T follicular helper cell (primary cell): ENCODE results near the gene DISC1.

Source experiments
- DNase-seq: peaks from one replicate; pipeline ENCODE4 v3.0.0-alpha.2; 2020; ENCODE audit warnings: low read depth

The DISC1 gene

DNA sequence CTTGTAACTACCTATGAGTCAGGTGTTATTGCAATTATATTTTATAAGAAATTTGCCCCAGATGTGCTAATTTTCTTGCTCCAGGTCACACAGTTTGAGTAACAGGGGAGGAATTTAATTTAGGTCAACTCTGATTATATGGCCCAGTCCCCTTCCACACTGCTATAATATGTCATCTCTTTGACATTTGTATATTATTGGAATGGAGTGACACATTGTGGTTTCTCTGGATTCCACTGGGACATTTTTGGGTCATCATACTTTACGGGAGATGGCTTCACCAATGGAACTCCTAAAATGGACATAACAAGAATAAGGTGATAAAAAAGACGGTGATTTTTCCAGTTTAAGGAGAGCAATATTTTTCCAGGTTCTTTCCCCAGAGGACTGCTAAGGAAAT, 191.2 kb downstream of the DISC1 start:
- DNase-seq, result no peak

DNA sequence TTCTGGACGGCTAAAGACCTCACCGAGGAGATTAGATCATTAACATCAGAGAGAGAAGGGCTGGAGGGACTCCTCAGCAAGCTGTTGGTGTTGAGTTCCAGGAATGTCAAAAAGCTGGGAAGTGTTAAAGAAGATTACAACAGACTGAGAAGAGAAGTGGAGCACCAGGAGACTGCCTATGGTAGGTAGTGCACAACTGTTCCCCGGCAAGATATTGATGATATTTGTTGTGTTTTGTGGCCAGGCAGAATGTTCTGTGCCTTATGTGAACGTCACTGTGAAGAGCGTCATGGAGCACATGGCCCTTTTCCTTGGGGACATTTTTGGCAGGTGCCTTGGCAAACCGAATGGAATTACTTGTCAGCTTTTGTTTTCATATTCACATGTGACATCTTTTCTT, 191.7 kb downstream of the DISC1 start:
- DNase-seq, result no peak

DNA sequence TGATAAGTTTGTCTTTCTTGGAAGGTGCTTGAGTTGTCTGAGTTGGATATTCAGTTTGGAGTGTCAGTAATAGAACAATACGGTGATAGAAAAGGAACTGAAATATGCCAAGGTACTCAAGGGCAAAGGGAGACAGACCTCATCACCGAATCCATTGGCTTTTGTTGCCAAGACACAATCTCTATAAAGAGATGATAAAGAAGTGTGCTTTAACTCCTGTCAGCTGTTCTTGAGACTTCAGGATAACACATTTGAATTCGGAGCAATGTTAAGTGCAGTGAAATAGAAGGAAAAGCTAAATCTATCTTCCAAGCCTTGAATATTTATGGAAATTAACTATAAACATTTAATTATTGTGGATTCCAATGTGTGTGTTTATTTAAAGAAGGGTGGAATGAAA, 194.7 kb downstream of the DISC1 start:
- DNase-seq, result no peak

DNA sequence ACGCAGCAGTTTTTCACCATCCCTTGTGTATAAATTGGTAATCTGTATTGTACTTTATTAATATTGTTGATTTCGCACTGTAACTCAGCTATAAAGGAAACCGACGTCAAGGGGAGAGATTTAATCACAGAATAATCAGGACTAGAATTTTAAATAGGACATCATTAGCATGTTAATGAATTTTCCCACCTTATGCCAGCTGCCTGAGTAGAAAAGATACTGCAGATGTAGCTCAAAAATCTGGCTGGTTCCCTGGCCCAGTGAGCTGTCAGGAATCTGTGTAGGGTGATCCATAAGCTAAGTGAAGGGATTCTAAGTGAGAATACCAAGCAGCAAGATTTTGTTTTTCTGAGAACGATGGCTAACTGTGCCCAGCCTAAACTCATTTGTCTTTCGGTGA, 195.5 kb downstream of the DISC1 start:
- no peak for DNase-seq

DNA sequence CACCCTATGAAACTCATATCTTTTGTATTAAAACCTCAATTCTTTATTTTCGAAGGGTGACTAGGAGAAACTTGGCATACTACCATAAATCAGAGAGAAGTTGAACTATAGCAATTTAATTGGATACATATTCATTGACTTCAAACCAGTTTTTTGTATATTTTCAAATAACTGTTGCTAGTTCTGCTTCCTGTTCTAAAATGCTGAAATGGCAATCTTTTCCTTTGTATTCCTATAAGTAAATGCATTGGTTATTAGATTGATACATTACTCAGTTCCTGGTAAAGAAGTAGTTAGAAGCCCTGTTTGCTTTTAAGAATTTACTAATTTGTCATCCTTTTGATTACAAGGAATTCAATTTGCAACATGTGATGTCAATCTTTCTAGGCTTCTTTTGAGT, 200.0 kb downstream of the DISC1 start:
- DNase-seq, result no peak

DNA sequence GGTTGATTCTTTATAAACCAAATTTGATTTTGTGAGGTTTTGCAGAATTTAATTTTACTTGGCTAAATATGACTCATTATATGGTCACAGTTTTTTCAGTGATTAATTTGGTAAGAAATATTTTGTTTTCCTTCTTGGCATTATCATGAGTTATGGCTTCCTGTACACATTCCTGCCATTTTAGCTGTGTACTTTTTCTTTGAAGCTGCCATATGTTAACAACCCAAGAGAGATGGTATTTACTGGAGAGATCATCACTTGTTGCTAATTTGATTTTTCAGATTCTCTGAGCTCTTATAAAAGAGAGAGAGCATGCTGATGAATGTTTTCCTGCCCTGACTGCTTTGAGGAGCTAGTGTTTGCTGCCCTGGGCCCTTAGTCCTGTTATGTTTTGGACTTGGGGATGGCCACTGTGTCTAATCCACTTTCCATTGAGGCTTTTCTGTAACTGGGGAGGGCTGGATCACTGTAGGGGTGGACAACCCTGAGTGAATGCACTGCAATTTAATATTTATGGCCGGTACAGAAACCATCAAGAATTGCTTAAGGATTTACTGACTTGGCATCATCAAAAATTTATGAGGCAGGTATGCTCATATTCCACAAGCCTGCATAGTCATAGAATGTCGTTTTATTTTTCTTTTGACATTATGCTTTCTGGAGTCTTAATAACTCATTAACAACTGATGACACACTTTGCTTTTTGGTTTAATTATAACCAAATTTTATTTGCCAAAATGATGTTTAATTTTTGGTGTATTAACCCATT, 200.9 kb downstream of the DISC1 start:
- no peak for DNase-seq

DNA sequence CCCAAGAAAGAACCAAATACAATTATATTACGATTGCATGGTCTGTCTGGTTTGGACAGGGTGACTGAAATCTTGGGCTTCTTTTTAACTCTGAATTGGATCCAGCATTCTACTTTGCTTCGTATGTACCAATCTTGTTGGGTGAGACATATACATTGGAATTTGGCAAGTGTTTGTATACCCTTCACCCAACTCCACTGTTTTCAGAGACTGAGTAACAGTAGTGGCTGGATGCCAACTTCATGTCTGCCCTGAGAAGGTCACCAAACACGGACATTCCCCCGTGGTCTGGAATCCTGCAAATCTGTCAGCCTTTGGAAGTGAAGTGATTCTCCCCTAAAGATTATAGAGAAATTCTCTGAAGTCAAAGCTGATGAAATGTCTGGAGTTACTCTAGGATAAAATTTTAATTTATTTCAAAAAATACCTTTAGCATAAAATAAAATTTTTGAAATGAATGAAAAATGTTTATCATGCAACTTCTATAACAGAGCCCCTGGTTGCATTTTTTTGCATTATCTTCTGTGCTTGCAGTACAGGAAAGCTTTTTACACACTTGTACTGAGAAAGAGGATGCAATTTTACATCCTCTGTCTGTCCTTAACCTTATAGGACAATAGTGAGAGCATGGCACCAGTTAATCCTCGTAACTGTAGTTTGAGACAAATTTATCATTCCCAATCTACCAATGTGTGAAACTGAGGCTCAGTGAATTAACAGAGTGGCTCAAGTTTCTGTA, 201.8 kb downstream of the DISC1 start:
- no peak for DNase-seq

DNA sequence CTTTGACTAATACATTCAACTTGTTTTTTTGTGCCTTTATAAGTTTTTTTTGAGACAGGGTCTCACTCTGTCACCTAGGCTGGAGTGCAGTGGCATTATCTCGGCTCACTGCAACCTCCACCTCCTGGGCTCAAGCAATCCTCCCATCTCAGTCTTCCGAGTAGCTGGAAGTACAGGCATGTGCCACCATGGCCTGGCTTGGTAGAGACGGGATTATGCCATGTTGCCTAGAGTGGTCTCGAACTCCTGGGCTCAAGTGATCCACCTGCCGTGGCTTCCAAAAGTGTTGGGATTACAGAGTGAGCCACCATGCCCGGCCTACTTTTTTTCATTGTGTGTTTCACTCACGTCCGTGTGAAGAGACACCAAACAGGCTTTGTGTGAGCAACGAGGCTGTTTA, 202.7 kb downstream of the DISC1 start:
- DNase-seq, result no peak

DNA sequence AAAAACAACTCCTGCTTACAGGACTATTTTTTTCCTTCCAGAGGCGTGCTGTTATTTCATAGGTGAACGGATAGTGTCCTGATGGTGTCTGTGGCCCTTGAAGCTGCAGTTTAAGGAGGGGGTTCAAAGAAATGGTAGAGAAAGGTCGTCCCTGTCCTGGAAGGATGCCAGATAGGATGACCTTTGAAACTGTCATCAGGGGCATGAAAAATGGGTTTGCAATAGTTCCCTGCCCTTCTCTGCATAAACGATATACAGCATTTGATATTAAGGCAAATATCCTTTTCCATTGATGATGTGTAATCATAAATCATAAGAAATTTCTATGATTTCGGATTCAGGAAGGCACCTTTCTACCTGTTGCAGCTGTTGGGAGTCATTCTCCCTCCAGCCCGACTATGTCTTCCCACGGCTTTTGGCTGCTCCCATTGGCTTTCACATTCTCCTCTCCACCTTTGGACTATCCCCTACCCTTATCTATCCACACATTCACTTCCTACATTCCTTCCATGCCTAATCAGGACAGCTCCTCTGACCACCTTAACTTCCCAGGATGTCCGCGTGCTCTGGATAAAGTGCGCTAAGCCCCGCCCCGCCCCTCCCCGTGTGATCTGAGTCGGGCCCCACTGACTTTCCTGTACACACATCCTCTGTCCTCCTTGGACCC, 209.8 kb downstream of the DISC1 start:
- no peak for DNase-seq

DNA sequence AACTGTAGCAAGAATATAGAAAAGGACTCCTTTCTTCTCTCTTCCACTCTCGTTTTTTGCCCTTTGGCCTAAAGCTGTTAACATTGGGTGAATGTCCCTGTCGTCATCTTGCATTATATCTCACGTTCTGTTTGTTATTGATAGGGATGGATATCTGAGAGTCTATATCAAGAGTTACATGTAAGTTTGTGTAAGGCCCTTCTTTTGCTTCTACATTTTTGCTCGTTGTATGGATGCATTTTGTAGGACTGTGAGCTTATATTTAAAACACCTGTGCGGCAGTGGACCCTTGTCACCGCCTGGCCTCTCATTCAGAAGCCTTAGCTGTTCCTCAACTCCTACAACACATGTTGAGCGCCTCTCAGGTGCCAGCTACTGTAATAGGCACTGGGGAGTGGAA, 211.9 kb downstream of the DISC1 start:
- no peak for DNase-seq

DNA sequence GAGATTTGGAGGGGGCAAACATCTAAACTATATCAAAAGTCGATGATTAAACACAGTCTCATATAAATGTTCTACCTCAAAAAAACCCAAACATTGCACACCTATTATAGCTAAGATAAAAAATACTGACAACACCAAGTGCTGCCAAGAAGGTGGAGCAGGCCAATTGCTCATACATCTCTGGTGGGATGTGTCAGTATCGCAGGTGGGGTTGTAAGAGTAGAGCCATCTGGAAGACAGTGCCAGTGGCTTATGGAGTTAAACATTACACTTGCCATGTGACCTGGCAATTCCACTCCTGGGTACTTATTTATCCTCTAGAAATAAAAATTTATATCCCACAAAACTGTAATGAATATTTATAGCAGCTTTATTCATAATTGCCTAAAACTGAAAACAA, 213.4 kb downstream of the DISC1 start:
- DNase-seq, result no peak

DNA sequence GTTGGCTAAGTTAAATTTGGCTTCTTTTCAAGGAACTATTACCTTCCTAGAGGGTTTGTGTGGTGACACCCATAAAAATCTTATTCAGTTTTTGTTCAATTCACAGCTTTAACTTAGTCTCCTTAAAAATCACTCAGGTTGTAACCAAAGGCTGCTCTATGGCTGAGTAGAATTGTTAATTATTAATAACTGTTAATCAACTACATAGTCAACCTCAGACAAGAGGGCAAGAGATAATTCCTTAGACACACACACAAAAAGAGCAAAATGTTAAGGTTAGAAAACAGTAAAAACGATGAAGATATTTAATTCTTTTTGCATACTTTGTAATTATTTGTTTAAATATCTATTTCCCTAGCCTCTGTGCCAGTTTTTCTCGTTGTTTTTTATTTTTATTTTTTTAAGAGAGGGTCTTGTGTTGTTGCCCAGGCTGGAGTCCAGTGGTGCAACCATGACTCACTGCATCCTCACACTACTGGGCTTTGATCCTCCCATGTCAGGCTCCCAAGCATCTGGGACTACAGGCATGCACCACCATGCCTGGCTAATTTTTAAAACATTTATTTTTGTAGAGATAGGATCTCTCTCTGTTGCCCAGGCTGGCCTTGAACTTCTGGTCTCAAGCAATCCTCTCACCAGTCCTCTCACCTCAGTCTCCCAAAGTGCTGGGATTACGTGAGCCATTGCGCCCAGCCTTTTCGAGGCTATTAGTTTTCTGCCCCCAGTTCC, 215.2 kb downstream of the DISC1 start:
- no peak for DNase-seq

DNA sequence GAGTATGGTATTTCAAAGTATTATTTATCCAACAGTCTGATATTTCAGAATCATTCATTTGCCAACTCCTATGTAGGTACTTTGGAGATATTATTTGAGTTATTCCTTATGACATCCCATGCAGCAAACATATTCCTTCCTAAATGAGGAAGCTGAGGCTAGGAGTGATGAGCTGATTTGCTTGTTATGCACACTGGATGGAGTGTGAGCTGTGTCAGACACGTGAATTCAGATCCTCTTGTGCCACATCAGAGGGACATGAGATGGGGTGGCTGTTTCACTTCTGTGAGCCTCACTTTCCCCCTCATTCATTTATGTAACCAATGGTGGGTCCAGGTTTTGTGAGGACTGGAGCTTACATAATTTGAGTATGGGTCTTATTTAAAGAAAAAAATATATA, 215.9 kb downstream of the DISC1 start:
- DNase-seq, result no peak

DNA sequence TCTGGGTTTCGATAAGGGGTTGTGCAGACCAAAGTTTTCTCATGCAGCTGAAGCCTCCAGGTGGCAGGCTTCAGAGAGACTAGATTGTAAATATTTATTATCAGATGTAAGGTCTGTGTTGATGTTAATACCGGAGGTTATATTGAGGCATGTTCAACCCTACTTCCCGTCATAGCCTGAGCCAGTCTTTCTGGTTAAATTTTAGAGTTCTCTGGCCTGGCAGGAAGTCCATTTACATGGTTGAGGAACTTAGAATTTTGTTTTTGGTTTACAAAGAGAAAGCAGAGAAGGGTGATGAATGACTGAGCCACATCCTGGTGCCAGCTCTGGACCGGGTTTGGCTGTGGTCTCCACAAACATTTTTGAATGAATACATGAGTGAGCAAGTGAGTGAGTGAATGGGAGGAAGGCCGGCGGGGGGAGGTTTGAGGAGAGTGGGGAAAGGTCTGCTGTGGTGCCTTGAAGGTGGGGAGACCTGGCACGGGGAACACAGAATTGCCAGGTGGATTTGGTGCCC, 218.5 kb downstream of the DISC1 start:
- DNase-seq, result no peak

DNA sequence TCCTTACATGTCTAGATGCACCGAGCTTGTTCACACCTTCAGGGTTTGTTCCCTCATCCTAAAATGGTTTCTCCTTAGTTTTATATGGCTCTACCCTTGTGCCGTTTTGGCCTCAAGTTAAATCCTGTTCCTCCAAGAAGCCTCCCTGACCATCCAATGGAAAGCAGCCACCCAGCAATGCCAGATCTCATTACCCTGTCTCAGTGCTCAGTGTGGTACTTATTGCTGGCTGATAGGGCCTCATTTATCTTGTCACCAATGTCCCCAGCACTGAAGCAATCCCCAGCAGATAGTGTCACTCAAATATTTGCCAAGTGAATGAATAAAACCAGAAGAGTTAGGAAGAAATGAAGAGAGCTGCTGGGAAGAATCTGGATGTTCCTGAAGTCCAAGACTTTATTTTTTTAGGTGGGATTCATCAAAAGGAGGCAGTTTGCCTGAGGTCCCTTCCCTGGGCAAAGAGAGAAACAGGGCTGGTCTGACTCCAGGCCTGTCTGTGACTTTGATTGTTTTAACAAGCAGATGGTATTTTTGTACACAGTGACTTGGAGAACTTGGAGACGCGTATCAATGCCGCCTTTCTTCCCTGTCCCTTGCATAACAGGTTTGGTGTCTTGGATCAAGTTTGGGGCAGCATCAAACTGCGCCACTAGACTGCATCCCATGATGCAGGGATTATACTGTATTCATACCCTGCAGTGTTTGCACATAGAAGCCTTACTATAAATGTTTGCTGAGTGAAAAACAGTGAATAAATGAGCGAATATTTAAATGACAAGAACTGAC, 221.2 kb downstream of the DISC1 start:
- DNase-seq, result no peak

DNA sequence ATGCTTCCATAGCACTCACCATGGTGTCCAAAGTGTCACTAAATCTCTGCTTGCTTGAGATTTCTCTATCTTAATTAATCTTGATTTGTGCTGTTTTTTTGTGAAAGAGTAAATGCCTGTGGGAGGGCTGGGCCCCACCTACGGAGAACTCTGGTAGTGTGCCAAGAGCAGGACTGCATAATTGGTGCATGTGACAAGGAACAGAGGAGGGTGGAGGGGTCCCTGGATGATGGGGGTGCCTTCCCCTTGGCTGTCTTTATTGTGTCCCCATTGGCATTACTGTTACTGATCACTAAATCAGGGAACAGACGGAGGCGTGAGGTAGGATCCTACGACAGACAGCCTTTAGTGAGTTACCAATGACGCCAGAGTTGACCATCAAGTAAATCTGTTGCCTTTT, 223.4 kb downstream of the DISC1 start:
- no peak for DNase-seq

DNA sequence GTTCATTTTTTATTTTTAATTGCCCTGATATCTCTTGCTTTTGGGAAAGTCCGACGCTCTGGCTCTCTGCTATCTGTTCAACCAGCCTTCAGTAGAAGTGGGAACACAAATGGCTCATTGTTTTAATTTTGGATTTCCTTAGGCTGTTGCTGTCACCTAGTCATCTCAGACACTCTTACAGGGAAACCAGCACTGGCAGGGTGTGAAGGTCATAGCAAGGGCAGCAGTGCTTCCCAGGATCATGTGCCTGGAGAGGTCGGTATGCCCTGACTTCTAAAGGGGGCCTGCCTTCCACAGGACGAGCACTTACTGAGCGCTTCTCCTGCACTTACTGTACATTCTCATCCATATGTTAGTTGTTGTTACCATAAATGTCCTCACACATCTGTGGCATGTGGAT, 224.2 kb downstream of the DISC1 start:
- no peak for DNase-seq

DNA sequence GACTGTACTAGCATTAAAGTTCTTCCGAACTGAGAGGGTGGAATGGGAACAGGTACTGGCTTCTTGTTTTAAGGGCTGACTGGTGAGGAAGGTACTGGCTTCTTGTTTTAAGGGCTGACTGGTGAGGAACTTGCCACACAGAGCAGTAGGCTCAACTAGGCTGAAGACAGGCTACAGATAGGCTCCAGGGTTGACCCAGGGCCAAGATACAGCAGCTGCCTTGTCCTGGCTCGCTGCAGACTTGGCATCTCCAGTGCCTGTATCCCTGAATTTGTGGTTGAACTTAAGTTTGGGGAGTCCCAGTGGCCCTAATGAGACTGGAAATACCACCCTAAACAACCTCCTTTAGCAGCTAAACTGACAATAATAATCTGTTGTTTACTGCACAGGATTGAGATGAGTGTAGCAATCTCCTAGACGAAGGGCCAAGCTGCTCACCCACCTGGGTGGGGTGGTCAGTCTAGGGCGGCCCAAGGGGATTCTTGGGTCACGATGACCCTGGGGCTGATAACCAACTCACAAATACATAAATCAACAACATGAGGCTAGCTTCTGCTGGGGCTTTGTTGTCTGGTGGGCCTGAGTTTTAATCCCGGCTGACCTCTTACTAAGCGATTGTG, 227.1 kb downstream of the DISC1 start:
- DNase-seq, result no peak

DNA sequence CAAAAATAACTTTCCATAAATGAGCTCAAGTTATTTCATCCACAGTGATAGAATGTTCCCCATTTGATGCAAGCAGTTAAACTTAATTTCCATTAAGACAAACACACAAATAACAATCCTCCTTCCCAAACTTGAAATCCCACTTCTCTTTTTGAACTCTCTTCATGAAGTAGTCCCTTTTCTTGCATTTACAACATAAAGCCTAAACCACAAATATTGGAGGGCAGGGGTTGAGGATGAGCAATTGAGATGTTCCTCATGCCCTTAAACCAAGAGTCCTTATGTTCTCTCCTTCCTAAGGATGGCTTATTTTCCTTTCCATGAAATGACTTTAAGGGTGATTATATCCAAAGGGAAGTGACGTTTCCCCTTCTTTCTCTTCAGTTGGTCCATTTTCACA, 228.8 kb downstream of the DISC1 start:
- DNase-seq, result no peak

DNA sequence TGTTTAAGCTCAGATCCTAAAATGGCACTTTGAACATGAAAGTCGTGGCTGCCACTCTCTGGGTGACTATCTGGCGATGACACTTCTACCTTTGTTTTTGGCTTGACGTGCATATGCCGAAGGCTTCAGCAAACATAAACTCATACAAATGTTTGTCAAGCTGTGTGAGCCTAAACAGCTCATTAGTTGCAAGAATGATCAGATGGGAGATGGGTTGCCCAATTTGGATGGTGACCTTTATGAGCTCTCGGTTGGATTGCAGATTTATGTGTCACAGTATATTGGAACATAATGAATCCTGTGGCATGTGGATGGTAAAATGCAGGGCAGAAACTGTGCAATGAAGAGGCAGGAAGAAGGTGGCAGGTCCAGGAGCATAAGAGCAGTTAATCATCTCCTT, 229.3 kb downstream of the DISC1 start:
- DNase-seq, result no peak

DNA sequence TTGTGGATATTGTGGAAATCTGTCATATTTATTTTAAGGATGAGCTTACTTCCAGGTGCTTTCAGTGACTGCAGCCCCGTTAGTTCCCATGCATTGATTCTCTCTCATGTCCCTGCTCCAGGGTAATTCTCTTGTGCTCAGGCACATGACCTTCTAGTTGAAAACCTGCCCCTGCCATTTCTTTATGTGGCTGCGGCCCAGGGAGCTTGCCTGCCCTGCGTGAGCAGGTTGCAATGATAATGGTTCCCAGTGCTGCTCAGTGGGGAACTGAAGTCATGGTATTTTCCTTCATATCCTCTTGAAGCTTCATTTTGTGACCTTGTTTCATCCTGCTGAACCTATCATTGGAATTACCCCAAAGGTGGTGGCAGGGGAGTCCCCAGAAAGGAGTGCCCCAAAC, 229.8 kb downstream of the DISC1 start:
- DNase-seq, result no peak
